ENCODE measurements around the gene PLCD4.

Gene PLCD4

GRCh38 chr2:218622606-218623365, 15.1 kb downstream of the PLCD4 start:
- no peak for DNase-seq

- DNase-seq, result no peak
Measured at GRCh38 chr2:218623366-218623705, 15.6 kb downstream of the PLCD4 start.

DNA sequence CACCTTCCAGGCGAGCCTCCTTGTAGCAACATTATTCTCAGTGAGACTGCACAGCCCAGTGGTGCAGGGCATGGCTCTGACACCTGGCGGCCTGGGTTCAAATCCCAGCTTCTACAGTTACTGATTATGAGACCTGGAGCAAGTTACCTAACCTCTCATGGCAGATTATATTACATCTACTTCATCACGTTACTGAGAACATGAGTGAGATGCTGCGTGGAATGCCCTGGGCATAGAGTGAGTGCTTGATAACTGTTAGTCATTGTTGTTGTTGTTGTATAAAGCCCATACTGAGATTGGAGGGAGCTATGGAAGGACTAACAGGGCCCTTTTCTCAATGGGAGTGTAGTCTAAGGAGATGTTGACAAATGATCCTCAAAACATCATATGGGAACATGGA, 18.7 kb downstream of the PLCD4 start:
- no peak for DNase-seq

- no peak for DNase-seq
Measured at GRCh38 chr2:218627939-218628338, 20.2 kb downstream of the PLCD4 start.

DNA sequence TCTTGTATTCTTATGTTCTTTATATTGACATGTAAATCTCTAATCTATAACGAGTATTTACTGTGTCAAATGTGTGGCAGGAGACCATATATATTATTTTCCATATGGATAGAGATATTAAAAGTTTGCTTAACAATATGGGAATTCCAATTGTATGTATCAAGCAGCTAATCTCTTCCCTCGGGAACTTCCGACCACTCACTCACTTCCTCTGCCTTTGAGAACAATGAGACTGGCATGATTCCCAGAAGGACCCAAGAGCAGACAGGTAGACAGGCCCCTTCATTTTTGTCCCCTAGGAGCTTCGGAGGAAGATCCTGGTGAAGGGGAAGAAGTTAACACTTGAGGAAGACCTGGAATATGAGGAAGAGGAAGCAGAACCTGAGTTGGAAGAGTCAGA, 24.1 kb downstream of the PLCD4 start:
- no peak for DNase-seq

DNA sequence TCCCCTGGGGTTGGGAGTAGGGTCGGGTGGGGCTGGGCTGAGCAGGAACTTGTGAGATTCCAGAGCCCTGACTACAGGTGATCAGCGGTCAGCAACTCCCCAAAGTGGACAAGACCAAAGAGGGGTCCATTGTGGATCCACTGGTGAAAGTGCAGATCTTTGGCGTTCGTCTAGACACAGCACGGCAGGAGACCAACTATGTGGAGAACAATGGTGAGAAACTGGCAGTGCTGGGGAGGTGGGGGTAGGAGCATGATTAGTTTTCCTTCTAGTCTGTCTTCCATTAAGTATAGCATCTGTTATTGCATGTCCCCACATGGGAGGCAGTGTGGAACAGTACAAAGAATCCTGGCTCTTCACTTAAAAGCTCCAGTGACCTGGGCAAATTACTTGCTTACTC, 28.0 kb downstream of the PLCD4 start:
- DNase-seq, result no peak

GRCh38 chr2:218638372-218638771, 30.7 kb downstream of the PLCD4 start:
- no peak for DNase-seq

DNA sequence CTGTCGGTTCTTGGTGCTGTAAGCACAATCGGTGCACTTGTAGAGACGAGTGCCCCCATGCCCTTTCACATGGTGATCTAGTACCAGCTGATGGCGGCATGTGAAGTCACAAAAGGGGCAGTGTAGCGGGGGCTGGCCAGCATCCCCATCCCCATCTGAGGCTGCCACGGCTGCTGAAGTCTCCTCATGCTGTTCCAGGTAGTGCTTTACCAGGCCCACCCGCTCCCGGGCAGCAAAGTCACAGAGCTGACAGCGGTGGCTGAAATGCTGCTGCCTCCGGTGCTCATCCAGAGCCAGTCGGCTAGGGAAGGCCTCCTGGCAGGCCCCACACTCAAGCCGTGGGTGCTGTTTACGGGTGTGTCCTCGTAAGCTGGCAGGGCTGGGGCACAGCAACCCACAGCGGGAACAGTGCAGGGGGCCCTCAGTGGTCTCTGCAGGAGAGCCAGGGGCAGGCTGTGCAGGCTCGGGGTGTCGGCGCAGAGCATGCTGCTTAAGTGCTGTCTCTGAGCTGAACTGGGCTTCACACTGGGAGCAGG, 34.5 kb downstream of the PLCD4 start:
- DNase-seq, result no peak

DNA sequence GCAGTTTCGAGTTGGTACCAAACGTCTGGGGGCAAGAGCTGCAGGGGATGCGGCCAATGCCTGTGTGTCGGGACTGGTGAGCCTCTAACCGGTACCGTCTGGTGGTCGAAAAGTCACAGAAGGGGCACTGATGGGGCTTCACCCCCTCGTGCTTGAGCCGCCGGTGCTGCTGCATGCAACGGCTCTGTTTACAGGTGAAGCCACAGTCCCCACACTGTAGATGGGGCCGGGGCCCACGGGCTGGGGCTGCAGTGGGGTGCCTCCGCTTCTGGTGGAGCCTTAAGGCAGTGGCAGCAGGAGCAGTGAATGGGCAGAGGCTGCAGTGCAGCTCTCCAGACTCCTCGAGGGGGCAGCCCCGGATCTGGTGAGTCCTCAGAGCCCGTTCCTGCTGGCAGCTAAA, 35.1 kb downstream of the PLCD4 start:
- DNase-seq, result no peak

- DNase-seq, result no peak
Measured at GRCh38 chr2:218643751-218644310, 36.1 kb downstream of the PLCD4 start.

- DNase-seq, result no peak
Measured at GRCh38 chr2:218644721-218645120, 37.0 kb downstream of the PLCD4 start.

DNA sequence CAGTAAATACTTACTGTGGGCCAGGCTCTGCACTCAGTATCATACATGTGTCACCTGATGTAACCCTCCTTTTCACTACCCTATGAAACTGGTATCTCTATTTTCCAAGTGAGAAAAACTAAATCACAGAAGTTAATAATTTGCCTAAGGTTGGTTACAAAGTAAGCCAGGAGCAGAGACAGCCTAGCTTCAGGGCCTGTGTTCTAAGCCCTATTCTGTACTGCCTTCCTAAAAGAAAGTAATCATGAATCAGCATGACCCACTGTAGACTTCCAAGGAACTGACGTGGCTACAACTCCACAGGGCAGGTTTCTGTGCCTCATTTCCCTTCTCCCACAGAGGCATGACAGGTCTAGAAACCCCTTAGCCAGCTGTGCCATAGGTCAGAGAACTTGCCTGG, 37.4 kb downstream of the PLCD4 start:
- no peak for DNase-seq

- peak; percentile 45 to 56 for DNase-seq
Measured at GRCh38 chr2:218648088-218648786, 40.5 kb downstream of the PLCD4 start.

- no peak for DNase-seq
Measured at GRCh38 chr2:218648787-218649100, 41.0 kb downstream of the PLCD4 start.

- no peak for DNase-seq
Measured at GRCh38 chr2:218655751-218656150, 48.1 kb downstream of the PLCD4 start.

DNA sequence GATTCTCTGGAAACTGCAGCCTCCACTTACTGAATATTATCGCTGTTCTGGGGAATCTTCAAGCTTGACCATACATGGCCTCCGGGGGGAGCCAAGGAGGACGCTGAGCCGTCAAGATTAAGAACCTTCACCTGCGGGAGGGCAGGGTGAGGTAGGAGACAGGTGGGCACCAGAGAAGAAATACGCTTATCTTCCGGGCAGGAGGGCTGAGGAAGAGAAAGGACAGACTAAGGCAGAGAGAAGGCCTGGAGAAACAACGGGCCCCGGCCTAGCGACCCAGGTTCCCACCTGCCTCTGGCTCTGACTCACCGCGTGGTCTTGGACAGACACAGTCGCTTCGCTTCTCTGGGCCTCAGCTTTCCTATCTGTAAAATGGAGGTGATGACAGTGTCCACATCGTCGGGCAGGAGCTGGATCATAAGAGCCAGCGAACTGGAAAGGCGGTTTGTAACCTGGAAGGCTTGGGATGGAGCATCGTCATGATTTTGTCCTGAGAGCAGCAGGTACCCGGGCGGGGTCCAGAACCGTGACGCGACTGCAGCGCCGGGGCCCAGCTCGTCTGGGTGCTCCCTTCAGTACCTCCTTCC, 51.1 kb downstream of the PLCD4 start:
- DNase-seq, result peak; percentile 30 to 54

GRCh38 chr2:218659258-218659987, 51.7 kb downstream of the PLCD4 start, which contains the start of the genes BCS1L and ZNF142:
Gene BCS1L, plus strand, starts transcription at chr2:218659683. Its CDS starts 1,305 bp downstream, at chr2:218660988.
Gene ZNF142, minus strand, starts transcription at chr2:218659623. Its CDS starts 3,194 bp downstream, at chr2:218656429.
- peak; percentile 89 to 95 for DNase-seq

DNA sequence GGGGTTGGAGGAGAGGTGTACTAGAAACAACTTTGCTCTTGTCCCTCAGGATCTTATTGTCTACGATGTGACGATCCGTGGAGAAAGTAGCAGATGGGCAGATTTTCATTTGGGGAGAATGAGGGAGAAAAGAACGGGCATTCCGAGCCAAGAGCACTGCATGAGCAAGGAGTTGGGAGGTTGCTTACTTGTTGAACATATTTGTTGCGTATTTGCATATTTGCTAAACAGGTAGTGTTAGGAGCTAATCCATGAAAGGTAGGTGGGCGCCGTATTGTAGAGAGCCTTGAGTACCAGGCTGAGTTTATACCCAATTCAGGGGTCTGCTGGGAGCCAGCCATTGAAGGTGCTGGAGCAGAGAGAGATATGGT, 52.3 kb downstream of the PLCD4 start:
- DNase-seq, result no peak

- DNase-seq, result no peak
Measured at GRCh38 chr2:218662377-218662776, 54.7 kb downstream of the PLCD4 start.

DNA sequence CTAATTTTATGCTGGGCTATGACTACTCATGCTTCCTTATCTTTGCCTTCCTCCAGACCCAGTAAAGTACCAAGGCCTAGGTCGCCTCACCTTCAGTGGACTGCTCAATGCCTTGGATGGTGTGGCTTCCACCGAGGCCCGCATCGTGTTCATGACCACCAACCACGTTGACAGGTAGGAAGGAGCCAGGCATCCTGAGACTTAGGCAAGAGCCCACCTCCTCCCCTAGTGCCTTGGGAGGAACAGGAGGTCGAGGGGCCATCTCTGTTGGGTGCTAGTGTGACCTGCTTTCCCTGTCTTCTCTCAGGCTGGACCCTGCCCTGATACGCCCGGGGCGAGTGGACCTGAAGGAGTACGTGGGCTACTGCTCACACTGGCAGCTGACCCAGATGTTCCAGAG, 55.1 kb downstream of the PLCD4 start:
- DNase-seq, result no peak

GRCh38 chr2:218663901-218664300, 56.2 kb downstream of the PLCD4 start:
- DNase-seq, result no peak

GRCh38 chr2:218664653-218665052, 57.0 kb downstream of the PLCD4 start:
- no peak for DNase-seq

GRCh38 chr2:218671097-218671653, 63.5 kb downstream of the PLCD4 start:
- DNase-seq, result no peak
